Measurements from ENCODE around the gene BIVM. TPM values are rescaled to one million over a fixed set of nuclear protein-coding genes. Genes with fewer than 3 reads are reported as not detected.

BIVM gene
- total RNA-seq, 3 donors from 2014 or later = 15.2 to 29.6 (median 27.2) TPM

DNA sequence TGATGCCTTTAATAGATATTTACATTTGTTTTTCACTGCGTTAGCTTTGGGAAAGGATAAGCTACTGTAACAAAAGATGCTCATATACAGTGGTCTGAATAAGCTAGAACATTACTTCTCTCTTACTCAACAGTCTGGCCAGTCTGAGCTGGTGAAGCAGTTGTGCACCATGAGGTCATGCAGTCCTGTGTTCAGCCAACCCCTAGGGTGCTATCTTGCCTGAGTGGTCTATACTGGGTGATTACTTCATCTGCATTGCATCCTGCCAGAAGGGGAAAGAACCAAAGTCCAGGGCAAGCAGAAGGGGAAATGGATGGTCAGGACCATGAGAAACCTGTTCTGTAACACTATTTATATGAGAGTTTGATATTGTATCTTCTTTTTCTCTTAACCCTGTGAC, 78.4 kb downstream of the BIVM start:
- no peaks in the 10 kb centered on the region for H3K4me1 ChIP-seq
- H3K9me3 ChIP-seq = no peaks in the 10 kb centered on the region
- TF ChIP-seq POLR2AphosphoS5 (IDR thresholded peaks at IDR 0.05) = no peak
- no peak for TF ChIP-seq POLR2A (IDR thresholded peaks at IDR 0.05)
- TF ChIP-seq, protein P1, sequence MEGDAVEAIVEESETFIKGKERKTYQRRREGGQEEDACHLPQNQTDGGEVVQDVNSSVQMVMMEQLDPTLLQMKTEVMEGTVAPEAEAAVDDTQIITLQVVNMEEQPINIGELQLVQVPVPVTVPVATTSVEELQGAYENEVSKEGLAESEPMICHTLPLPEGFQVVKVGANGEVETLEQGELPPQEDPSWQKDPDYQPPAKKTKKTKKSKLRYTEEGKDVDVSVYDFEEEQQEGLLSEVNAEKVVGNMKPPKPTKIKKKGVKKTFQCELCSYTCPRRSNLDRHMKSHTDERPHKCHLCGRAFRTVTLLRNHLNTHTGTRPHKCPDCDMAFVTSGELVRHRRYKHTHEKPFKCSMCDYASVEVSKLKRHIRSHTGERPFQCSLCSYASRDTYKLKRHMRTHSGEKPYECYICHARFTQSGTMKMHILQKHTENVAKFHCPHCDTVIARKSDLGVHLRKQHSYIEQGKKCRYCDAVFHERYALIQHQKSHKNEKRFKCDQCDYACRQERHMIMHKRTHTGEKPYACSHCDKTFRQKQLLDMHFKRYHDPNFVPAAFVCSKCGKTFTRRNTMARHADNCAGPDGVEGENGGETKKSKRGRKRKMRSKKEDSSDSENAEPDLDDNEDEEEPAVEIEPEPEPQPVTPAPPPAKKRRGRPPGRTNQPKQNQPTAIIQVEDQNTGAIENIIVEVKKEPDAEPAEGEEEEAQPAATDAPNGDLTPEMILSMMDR (IDR thresholded peaks at IDR 0.05) = no peak
- H3K27ac ChIP-seq = no peak overlapping the region
- intact Hi-C loops (cut with DNase I; ENCODE audit: low total_unique reads) = no loop called here
- no peaks in the 10 kb centered on the region for H3K27me3 ChIP-seq
- no peak for DNase-seq (ENCODE audit: low spot score in 2 of 2)
- H3K36me3 ChIP-seq = peaks cover 4% of the 10 kb centered on the region
- no peak overlapping the region for H3K4me3 ChIP-seq

DNA sequence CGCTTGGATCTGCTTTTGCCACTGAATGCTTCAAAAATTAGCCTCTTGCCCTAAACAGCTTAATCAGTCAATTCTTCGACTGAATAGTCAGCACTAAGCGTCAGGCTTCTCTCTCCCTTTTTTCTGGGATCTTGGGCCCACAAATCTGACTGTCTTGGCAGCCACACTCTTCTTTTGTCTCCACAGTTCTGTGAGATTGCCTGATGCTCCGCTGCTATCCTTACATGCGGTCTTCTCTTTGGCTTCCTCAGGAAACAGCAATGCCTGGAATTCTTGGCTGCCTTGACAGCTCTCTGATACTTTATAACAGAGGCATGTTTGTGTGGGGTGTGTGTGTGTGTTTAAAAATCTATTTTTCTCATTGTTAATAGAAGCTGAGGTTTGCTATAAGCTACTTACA, 79.6 kb downstream of the BIVM start:
- TF ChIP-seq POLR2A (IDR thresholded peaks at IDR 0.05) (no peak), POLR2AphosphoS5 (IDR thresholded peaks at IDR 0.05) (no peak)
- TF ChIP-seq, protein P1 (IDR thresholded peaks at IDR 0.05) = no peak
- no peak overlapping the region for H3K27ac ChIP-seq
- H3K9me3 ChIP-seq = no peaks in the 10 kb centered on the region
- no peaks in the 10 kb centered on the region for H3K27me3 ChIP-seq
- H3K4me3 ChIP-seq = no peak overlapping the region
- H3K36me3 ChIP-seq = peaks cover 4% of the 10 kb centered on the region
- intact Hi-C loops (cut with DNase I; ENCODE audit: low total_unique reads) = no loop called here
- no peak for DNase-seq (ENCODE audit: low spot score in 2 of 2)
- H3K4me1 ChIP-seq = no peaks in the 10 kb centered on the region

- intact Hi-C loops (cut with DNase I; ENCODE audit: low total_unique reads) = no loop called here
- Histone ChIP-seq H3K27me3 (no peaks in the 10 kb centered on the region), H3K4me1 (no peaks in the 10 kb centered on the region), H3K4me3 (no peak overlapping the region), H3K9me3 (no peaks in the 10 kb centered on the region), H3K27ac (no peak overlapping the region), H3K36me3 (no peaks in the 10 kb centered on the region)
- TF ChIP-seq, protein P1 (IDR thresholded peaks at IDR 0.05) = no peak
- no peak for TF ChIP-seq POLR2A (IDR thresholded peaks at IDR 0.05)
- no peak for TF ChIP-seq POLR2AphosphoS5 (IDR thresholded peaks at IDR 0.05)
- no peak for DNase-seq (ENCODE audit: low spot score in 2 of 2)
These were observed 81.0 kb downstream of the BIVM start for GRCh38 chr13:102879793-102880499.

- Histone ChIP-seq H3K27me3 (no peaks in the 10 kb centered on the region), H3K9me3 (no peaks in the 10 kb centered on the region), H3K27ac (no peak overlapping the region), H3K4me3 (no peak overlapping the region), H3K4me1 (no peaks in the 10 kb centered on the region), H3K36me3 (no peaks in the 10 kb centered on the region)
- intact Hi-C loops (cut with DNase I; ENCODE audit: low total_unique reads) = no loop called here
- peak in 1 of 2 donors; percentile 35 for DNase-seq (ENCODE audit: low spot score in 2 of 2)
- TF ChIP-seq, protein P1 (IDR thresholded peaks at IDR 0.05) = no peak
- TF ChIP-seq POLR2A (IDR thresholded peaks at IDR 0.05) (no peak), POLR2AphosphoS5 (IDR thresholded peaks at IDR 0.05) (no peak)
These were observed 83.1 kb downstream of the BIVM start for GRCh38 chr13:102881819-102882686.

Other genes starting within 250 kb of the BIVM start
- 10 to 100 TPM; 50.2 to 62.9 (median 51.8) TPM for gene TPP2, start 202.1 kb upstream of the BIVM start, total RNA-seq
- gene METTL21C, start 104.1 kb upstream of the BIVM start, total RNA-seq = not detected
- 10 to 100 TPM in 1 of 3 donors, 1 to 10 TPM in 2; 8.3 to 11.8 (median 9.3) TPM for gene TEX30, start 25.3 kb upstream of the BIVM start, total RNA-seq
- gene POGLUT2, start 143 bp upstream of the BIVM start, total RNA-seq = 1 to 10 TPM; 3.2 to 5.9 (median 5.9) TPM
- 10 to 100 TPM; 76.0 to 85.0 (median 77.6) TPM for gene ERCC5, start 46.9 kb downstream of the BIVM start, total RNA-seq

Data from breast epithelium (tissue), 4 donors.